Measurements from ENCODE around the gene IGFL1. TPM values are rescaled to one million over a fixed set of nuclear protein-coding genes. Genes with fewer than 3 reads are reported as not detected.
"Not testable (repeated sequence)": the region's sequence is repeated elsewhere in the genome, so short reads cannot be mapped to it uniquely, and the experiment has no call there.

The IGFL1 gene
- total and polyA plus RNA-seq, 7 donors: not detected

DNA sequence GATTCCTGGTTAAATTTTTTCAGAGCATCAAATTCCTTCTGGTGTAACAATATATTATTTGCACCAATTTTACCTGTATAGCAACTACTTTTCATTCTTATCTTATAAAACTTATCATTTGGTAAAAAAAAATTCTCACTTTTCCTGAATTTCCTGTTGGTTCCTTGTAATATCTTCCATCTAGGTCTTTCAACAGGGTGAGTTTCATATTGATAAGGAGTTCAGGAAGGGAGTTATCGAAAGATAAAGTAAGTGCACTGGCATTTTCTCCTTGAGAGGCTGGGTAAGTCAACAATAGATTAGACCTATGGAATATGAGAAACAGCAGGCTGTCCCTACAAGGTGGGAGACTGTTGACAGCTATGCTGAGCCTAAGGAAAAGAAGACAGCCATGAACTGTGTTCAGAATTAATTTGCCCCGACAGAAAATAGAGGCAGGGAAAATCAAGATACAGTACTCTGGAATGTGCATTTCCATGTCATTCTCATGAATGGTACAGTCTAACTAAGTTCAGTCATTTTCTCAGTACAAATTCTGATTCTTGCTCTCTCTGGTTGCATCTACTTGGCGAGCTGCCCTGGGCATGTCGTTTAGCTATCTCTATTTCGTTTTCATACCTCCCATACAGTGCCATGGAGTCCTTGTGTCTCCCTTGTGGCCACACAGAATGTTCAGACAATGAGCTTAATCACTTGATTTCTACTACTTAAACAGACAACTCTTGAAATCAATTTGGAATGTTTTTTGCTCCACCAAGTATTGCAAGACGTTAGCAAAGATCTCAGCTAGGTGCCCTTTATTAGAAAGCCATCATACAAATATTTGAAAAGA, 9.9 kb downstream of the IGFL1 start:
- Histone ChIP-seq H3K27me3 (ENCODE audit: insufficient read depth in 3 of 3, low read length in 2 of 3) (peaks cover 0 to 13% (median 0%) of the 10 kb centered on the region in 3 donors), H3K4me3 (no peak overlapping the region), H3K36me3 (ENCODE audit: insufficient read depth in 1 of 2, low read depth in 1 of 2) (no peaks in the 10 kb centered on the region), H3K9me3 (no peaks in the 10 kb centered on the region), H3K4me1 (no peaks in the 10 kb centered on the region), H3K27ac (no peak overlapping the region)
- intact Hi-C loops (cut with DNase I): no loop called here
- ATAC-seq (no peak), DNase-seq (no peak)
- WGBS, 3 donors: 64 to 67% (median 66%) methylated on average over 6 of the region's 6 CpGs
- TF ChIP-seq, protein P1, sequence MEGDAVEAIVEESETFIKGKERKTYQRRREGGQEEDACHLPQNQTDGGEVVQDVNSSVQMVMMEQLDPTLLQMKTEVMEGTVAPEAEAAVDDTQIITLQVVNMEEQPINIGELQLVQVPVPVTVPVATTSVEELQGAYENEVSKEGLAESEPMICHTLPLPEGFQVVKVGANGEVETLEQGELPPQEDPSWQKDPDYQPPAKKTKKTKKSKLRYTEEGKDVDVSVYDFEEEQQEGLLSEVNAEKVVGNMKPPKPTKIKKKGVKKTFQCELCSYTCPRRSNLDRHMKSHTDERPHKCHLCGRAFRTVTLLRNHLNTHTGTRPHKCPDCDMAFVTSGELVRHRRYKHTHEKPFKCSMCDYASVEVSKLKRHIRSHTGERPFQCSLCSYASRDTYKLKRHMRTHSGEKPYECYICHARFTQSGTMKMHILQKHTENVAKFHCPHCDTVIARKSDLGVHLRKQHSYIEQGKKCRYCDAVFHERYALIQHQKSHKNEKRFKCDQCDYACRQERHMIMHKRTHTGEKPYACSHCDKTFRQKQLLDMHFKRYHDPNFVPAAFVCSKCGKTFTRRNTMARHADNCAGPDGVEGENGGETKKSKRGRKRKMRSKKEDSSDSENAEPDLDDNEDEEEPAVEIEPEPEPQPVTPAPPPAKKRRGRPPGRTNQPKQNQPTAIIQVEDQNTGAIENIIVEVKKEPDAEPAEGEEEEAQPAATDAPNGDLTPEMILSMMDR (IDR thresholded peaks at IDR 0.05): no peak

DNA sequence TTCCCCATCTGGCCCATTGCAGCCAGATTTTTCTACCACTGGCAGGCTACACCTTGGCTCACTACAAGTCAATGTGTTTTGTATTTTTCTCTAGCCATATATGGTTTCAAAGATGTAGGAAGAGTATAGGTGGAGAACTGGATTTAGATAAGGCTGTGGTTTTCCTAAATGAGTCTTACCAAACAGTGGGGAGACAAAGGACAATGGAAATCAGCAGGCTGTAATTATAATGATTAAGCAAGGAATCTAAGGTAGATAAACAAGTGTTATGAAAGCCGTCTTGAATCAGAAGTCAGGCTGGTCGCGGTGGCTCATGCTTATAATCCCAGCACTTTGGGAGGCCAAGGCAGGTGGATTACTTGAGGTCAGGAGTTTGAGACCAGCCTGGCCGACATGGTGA, 11.2 kb downstream of the IGFL1 start:
- WGBS, 3 donors: 78 to 79% (median 78%) methylated on average over 4 of the region's 4 CpGs
- Histone ChIP-seq H3K27ac (no peak overlapping the region), H3K4me1 (no peaks in the 10 kb centered on the region), H3K36me3 (ENCODE audit: insufficient read depth in 1 of 2, low read depth in 1 of 2) (no peaks in the 10 kb centered on the region), H3K4me3 (no peak overlapping the region), H3K9me3 (no peaks in the 10 kb centered on the region), H3K27me3 (ENCODE audit: insufficient read depth in 3 of 3, low read length in 2 of 3) (peaks cover 0 to 15% (median 0%) of the 10 kb centered on the region in 3 donors)
- no peak for ATAC-seq
- TF ChIP-seq, protein P1 (IDR thresholded peaks at IDR 0.05): no peak
- intact Hi-C loops (cut with DNase I): no loop called here
- DNase-seq: no peak

GRCh38 chr19:46241626-46242025, 12.1 kb downstream of the IGFL1 start:
- TF ChIP-seq, protein P1 (IDR thresholded peaks at IDR 0.05): no peak
- Histone ChIP-seq H3K9me3 (no peaks in the 10 kb centered on the region), H3K27me3 (ENCODE audit: insufficient read depth in 3 of 3, low read length in 2 of 3) (peaks cover 0 to 24% (median 0%) of the 10 kb centered on the region in 3 donors), H3K27ac (no peak overlapping the region), H3K4me1 (no peaks in the 10 kb centered on the region), H3K36me3 (ENCODE audit: insufficient read depth in 1 of 2, low read depth in 1 of 2) (no peaks in the 10 kb centered on the region), H3K4me3 (no peak overlapping the region)
- intact Hi-C loops (cut with DNase I): no loop called here
- ATAC-seq (no peak), DNase-seq (no peak)
- WGBS, 3 donors: 12 to 31% (median 15%) methylated on average over 2 of the region's 2 CpGs

GRCh38 chr19:46243081-46243654, 13.6 kb downstream of the IGFL1 start:
- ATAC-seq; H3K4me3 ChIP-seq; H3K27ac ChIP-seq; H3K9me3 ChIP-seq; H3K4me1 ChIP-seq; H3K36me3 ChIP-seq (ENCODE audit: insufficient read depth in 1 of 2, low read depth in 1 of 2); DNase-seq; intact Hi-C loops (cut with DNase I): not testable (repeated sequence)
- WGBS, 3 donors: 86 to 92% (median 91%) methylated on average over 6 of the region's 6 CpGs
- peaks cover 0 to 28% (median 0%) of the 10 kb centered on the region in 3 donors for H3K27me3 ChIP-seq (ENCODE audit: insufficient read depth in 3 of 3, low read length in 2 of 3)

GRCh38 chr19:46250076-46250735, 20.7 kb downstream of the IGFL1 start:
- Histone ChIP-seq H3K27me3 (ENCODE audit: insufficient read depth in 3 of 3, low read length in 2 of 3) (peaks cover 2 to 37% (median 2%) of the 10 kb centered on the region in 3 donors), H3K36me3 (ENCODE audit: insufficient read depth in 1 of 2, low read depth in 1 of 2) (no peaks in the 10 kb centered on the region), H3K27ac (no peak overlapping the region), H3K4me1 (no peaks in the 10 kb centered on the region), H3K4me3 (no peak overlapping the region), H3K9me3 (no peaks in the 10 kb centered on the region)
- TF ChIP-seq, protein P1 (IDR thresholded peaks at IDR 0.05): no peak
- intact Hi-C loops (cut with DNase I): loop anchor here in 1 of 2 donors (10.0 kb wide), 1 partner anchor 185 kb away; no protein-coding TSS in a partner anchor
- ATAC-seq (no peak), DNase-seq (no peak)
- 32 to 43% (median 40%) methylated on average over 3 of the region's 3 CpGs for WGBS, 3 donors

Data from psoas muscle (tissue), 8 donors.